GM18505 (cell line): ENCODE measurements around the gene STRIP2.
"Not testable (repeated sequence)": the region's sequence is repeated elsewhere in the genome, so short reads cannot be mapped to it uniquely, and the experiment has no call there.

Source experiments
- ATAC-seq: cut with Tn5 transposase; IDR thresholded peaks from one replicate; pipeline ENCODE4 v1.9.1; 2021; ENCODE audit not compliant: unreplicated experiment
- POLR2A ChIP-seq: IDR thresholded peaks from 4 replicates; pipeline ENCODE4 v1.6.1; 2011; ENCODE audit warnings: borderline replicate concordance; ENCODE audit not compliant: insufficient read depth, insufficient read length; ENCODE audit errors: extremely low read depth

The STRIP2 gene

DNA sequence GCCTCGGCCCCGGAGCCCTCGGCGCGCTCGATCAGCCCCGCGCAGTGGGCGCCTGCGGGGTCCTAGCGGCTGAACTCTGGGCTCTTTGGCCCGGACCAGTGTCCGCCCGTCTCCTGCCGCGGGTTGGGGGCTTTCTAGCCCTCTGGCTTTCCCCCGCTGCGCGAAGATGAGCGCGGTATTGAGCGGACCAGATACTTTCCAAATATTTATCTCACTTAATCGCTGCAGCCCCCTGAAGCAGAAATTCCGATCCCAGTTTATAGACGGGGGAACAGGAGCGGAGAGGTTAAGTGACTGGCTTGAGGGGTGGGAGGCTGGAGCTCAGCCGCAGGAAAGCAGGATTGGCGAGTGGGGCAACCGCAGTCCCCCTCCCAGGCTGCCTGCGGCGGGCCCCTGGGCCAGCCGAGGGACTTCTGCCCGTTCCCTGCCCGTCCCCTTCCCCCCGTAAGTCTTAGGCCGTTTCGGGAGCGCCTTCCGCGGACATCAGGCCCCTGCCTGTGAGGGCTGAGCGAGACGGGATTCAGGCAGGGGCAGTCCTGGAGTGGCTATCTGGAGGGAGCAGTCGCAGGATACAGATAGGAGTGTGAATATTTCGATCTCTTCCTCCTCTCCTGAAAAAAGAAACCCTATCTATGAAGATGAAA is 565 bp downstream of the STRIP2 start:
- TF ChIP-seq POLR2A, result no peak
- ATAC-seq, result no peak

DNA sequence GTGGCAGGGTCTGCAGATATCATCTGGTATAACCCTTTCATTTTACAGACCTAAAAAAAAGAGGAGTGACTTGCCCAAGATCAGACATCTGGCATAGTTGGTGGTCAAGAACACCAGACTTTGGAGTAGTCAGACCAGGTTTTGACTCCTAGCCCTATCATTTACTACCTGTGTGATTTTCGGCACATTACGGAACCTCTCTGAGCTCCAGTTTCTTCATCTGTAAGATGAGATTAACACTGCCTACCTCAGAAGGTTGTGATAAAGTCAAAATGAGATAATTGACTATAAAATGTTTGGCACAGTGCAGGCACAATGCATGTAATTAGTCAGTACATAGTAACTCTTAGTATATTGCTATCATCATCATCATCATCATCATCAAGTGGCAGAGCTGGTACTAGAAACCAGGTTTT is 1.2 kb downstream of the STRIP2 start:
- no peak for TF ChIP-seq POLR2A
- ATAC-seq, result no peak

DNA sequence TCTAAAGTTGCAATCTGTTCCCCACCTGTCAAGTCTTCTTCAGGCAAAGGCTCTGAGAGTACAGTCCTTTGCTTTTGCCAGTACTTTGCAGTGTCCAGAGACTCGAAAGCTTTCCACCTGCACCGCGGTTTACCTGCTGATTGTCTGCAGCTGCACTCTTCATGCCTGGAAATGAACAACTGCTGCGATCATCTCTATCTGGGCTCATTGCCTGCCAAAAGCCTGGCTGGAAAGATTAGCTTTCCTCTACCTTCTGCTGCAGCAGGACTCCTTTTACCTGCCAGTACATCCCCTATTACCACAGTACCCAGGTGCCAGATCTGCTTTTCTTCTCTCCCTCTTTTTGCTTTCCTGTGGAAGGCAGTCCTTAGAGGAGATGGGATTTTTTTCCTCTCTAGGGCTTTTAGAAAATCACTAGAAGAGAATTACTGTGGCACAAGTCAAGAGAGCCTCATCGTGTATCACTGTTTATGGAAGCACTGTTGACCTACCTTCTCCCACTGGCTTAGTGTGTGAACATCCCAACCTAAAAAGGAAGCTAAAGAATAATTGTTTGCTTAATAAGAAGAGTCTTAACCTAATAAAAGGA is 2.2 kb downstream of the STRIP2 start:
- ATAC-seq, result no peak
- TF ChIP-seq POLR2A, result no peak

DNA sequence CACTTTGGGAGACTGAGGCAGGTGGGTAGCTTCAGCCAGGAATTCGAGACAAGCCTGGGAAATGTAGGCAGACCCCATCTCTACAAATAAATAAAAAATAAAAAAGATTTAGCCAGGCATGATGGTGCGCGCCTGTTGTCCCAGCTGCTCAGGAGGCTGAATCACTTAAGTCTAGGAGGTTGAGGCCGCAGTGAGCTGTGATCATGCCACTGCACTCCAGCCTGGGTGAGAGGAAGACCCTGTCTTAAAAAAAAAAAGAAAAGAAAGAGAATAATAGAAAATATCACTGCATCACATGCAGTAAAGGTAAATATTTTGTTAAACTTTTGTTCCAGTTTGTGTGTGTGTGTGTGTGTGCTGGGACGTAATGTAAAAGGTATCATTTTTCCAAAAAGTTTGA is 3.0 kb downstream of the STRIP2 start:
- no peak for TF ChIP-seq POLR2A
- ATAC-seq, result no peak

DNA sequence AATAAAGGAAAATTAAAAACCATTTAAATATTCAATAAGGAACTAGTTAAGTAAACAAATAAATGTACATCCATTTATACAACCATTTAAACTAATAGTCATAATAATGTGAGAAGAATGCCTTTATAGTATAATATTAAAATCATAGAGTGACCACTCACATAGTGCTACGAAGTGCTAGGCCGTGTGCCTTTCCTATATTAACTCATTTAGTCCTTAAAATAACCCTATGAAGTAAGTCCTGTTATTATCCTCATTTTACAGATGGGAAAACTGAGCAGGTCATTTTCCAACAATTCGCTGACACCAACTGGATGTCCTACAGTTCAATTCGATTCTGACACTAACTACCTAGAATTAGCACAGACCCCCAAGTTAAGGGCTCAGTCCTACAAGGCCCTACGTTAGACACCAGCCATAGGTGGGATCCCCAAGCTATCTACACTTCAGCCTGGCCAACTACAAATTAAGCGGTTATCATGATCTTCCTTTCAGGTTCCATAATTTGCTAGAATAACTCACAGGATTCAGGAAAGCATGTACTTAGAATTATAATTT is 4.1 kb downstream of the STRIP2 start:
- TF ChIP-seq POLR2A, result no peak
- ATAC-seq, result no peak

DNA sequence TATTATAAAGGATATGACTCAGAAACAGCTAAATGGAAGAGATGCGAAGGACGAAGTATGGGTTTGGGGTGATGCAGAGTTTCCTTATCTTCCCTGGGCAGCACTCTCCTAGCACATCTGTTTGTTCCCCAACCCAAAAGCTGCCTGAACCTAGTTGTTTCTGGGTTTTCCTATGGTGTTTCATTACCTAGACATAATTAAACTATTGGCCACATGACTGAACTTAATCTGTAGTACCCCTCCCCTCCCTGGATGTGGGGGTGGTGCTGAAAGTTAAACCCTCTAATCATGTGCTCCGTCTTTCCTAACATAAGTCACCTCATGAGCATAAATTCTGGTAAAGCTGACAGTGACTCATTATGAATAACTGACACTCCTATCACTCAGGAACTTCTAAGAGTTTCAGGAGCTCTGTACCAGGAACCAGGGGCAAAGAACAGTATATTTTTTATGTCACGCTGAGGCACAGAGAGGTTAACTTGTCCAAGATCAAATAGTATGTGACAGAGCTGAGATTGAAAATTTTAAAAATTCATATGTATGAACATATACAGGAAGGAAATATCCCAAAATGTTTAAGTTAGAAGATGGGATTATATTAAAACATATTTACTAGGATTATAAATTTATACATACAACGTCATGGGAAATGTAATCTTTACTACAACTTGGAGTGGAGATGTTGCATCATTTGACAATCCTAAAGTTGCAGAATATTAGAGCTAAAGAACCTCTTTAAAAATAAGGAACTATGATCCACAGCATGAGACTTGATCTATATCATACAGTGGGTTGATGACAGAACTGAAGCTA is 4.8 kb downstream of the STRIP2 start:
- TF ChIP-seq POLR2A, result no peak
- no peak for ATAC-seq

DNA sequence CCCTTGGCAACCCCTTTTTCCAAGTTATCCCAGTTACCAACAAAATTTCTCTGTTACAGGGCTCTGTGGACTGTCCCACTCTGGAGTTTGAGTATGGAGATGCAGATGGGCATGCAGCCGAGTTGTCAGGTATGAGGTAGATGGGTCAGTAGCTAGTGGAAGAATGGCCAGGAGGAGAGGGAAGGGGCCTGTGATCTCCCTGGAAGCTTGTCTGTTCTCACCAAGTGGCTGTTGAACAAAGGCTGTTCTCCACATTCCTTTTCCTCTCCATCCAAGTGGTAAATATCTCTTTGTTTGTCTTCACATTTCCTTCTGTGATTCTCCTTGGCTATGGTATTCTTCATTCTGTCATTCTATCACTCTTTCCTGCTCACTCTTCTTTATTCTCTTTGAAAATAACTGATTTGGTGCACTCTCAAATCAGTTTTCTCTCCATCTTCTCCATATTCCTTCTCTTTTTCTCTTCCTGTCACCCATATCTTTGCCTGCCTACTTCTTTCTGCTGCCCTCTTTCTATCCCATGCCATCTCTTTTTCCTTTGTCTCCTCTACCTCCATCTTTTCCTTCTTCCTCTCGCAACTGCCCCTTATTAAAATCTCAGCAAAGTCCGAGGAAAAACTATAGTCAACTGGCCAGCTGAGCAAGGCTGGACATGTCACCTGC is 5.9 kb downstream of the STRIP2 start:
- no peak for TF ChIP-seq POLR2A
- ATAC-seq, result no peak

DNA sequence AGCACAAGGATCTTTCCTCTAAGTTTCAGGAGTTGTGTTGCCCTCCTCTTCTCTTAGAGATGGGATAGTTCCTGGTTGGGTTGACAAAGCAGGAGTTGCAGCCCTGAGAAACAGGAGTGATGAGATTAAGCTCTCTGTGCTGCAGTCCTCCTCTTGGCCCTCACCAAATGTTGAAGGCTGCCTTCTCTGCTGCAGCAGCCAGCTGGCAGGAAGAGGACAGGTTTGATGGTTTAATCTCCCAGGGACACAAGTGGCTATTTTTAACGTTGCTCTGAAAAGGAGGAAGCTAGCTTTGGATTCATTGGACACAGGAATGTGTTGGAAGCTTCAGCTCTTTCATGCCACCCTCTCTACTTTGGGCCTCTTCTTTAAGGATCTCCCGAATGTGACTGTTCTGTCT is 9.4 kb downstream of the STRIP2 start:
- no peak for TF ChIP-seq POLR2A
- no peak for ATAC-seq

DNA sequence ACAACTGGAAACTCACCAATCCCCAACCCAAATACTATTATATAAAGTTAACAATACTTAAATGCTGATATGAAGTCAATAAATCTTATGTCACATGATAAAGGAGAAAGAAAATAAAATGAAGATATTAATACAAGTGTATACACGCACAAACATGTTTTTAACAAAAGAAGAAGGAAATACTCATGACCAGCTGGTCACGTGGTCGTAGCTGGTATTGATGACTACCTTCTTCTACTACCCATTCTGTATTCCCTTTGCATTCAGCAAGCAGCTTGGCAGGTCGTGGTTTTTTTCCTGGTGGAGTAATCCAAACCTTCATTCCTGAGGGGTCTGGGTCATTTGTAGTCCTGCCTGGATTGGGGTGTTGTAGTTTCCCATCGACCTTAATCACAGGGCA is 10.5 kb downstream of the STRIP2 start:
- ATAC-seq, result not testable (repeated sequence)

DNA sequence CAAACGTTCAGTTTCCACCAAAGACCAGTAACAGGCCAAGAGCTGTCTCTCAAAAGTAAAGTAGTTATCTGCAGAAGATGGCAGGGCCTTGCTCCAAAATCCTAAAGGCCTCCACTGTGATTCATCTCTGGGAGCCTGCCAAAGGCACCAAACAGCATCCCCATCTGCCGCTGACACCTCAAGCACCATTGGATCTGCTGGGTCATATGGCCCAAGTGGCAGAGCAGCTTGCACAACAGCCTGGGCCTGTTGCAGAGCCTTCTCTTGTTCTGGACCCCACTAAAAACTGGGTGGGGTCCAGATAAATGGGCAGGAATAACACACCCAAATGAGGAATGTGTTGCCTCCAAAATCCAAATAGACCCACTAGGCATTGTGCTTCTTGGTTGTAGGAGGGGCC is 12.7 kb downstream of the STRIP2 start:
- ATAC-seq, result not testable (repeated sequence)

DNA sequence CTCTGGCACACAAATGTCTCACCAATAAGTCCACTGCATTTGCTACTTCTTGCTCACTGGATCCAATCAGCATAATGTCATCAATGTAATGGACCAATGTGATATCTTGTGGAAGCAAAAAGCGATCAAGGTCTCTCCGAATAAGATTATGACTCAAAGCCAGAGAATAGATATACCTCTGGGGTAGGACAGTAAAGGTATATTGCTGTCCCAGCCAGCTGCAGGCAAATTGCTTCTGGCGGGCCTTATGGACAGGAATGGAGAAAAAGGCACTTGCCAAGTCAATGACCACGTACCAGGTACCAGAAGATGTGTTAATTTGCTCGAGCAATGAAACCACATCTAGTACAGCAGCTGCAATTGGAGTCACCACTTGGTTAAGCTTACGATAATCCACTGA is 13.2 kb downstream of the STRIP2 start:
- not testable (repeated sequence) for ATAC-seq

DNA sequence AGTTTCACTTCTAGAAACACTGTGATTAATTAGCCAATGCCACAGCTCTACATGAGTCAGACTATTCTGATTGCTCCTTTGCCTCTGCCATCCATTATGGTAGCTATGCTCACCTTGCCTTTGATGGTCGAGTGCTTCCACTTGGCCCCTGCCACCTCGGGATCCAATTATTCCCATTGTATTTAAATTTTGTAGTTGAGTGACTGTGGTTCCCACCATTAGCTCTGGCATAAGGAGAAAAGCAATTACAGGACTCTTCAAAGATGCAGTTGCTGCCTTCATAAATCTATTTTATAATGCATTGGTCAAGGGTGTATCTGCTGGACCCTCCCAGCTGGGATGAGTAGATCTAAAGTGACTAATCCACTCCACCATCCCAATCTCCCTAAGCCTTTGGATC is 14.4 kb downstream of the STRIP2 start:
- not testable (repeated sequence) for ATAC-seq

DNA sequence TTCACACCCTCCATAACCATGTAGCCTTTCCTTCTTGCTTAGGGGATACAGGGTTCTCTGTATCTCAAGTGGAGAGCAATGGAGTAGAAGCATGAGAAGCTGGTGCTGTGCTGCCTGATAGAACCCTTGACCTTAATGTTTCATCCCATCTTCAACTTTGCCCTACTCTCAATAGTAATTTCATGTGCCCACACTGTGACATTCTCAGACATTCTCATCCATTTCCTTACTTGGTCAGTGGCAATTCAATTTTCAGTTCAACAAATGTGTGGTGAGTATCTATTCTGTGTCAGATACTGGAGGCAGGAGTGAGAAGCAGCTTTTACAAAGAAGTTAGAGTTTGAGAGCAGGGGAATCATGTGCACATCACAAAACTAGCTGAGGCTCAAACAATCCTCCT is 16.1 kb downstream of the STRIP2 start:
- no peak for TF ChIP-seq POLR2A
- ATAC-seq, result no peak
